SK-N-MC (cell line): Measurements from ENCODE around the gene NGEF.

Experiments
- DNase-seq: peaks from one replicate; pipeline ENCODE4 v3.0.0-alpha.2; 2011; ENCODE audit warnings: low read depth, low spot score
- H3K27ac ChIP-seq: fragments of 200-600 bp; sonication (generic); 2 replicates; pipeline ENCODE4 v1.5.1; 2016; ENCODE audit warnings: mixed run types
- H3K36me3 ChIP-seq: fragments of 200-600 bp; sonication (generic); 2 replicates; pipeline ENCODE4 v1.6.1; 2017; ENCODE audit warnings: antibody characterized with exemption, low read length, mixed read lengths; ENCODE audit not compliant: insufficient read depth
- H3K4me3 ChIP-seq: fragments of 200-600 bp; sonication (generic); 2 replicates; pipeline ENCODE4 v1.5.1; 2016
- H3K9ac ChIP-seq: fragments of 200-600 bp; sonication (generic); 2 replicates; pipeline ENCODE4 v1.8.0; 2017; ENCODE audit warnings: mixed run types, mixed read lengths; ENCODE audit not compliant: insufficient read length
- H3K9me3 ChIP-seq: fragments of 200-600 bp; sonication (generic); 2 replicates; pipeline ENCODE4 v1.6.1; 2017; ENCODE audit warnings: low read depth, mild to moderate bottlenecking, antibody characterized with exemption, low read length, moderate library complexity, mixed read lengths
- EZH2 ChIP-seq: fragments of 200-600 bp; sonication (generic); IDR thresholded peaks from one replicate; pipeline ENCODE4 v1.6.1; 2017; ENCODE audit warnings: antibody characterized with exemption
- FOXP2 ChIP-seq: optimal IDR thresholded peaks from 2 replicates; pipeline ENCODE3; 2011; ENCODE audit warnings: mild to moderate bottlenecking, moderate library complexity; ENCODE audit not compliant: insufficient read depth; ENCODE audit errors: extremely low read length, control extremely low read depth
- POLR2AphosphoS5 ChIP-seq: IDR thresholded peaks from 2 replicates; pipeline ENCODE4 v1.6.1; 2012; ENCODE audit warnings: mild to moderate bottlenecking, low read depth, low read length, borderline replicate concordance

NGEF gene

GRCh38 chr2:232900811-232901735 lies 112.0 kb downstream of the NGEF start:
- Histone ChIP-seq H3K9ac (no peak overlapping the region), H3K4me3 (no peak overlapping the region), H3K36me3 (no peaks in the 10 kb centered on the region; the same call in 1 of the 2 replicates), H3K9me3 (no peaks in the 10 kb centered on the region), H3K27ac (no peak overlapping the region)
- DNase-seq, result no peak
- TF ChIP-seq FOXP2 (no peak), POLR2AphosphoS5 (no peak), EZH2 (no peak)

DNA sequence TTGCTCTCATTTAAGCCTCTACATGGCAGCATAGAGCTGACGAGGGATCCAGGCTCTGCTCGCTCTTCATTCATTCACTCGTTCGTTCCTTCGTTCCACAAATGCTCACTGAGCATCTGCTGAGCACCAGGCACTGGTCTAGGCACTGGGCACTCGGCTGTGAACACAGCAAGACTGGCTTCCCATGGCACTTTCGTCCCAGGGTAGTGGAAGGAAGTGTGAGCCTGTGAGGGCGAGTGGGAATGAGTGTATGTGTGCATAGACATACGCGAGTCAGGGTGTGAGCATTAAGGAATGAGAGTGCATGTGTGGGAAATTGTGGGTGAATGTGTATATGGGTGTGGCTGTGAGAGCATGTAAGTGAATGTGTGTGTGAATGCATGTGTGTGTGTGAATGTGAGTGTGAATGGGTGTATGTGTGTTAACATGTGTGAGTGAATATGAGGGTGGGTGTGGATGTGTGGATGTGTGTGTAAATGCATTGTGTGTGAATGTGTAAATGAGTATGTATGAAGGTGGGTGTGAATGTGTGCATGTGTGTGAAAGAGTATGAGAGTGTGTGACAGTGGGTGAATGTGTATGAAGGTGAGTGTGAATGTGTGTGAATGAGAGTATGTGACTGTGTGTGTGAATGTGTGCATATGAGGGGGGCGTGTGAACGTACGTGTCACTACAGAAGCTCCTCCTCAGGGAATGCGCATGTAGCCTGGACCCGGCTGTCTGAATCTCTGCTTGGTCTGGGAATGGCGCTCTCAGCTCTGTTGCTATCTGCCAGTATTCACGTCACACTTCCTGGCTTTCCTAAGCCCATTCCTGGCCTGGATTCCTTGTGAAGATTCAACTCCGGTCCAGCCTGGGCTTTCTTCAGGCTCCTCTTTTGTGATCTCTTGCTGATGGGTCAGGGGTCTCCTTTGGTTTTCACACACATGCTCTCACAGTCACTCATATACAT lies 114.2 kb downstream of the NGEF start:
- no peak for TF ChIP-seq EZH2
- no peak for TF ChIP-seq POLR2AphosphoS5
- TF ChIP-seq FOXP2, result no peak
- H3K9ac ChIP-seq, result no peak overlapping the region
- H3K27ac ChIP-seq, result no peak overlapping the region

DNA sequence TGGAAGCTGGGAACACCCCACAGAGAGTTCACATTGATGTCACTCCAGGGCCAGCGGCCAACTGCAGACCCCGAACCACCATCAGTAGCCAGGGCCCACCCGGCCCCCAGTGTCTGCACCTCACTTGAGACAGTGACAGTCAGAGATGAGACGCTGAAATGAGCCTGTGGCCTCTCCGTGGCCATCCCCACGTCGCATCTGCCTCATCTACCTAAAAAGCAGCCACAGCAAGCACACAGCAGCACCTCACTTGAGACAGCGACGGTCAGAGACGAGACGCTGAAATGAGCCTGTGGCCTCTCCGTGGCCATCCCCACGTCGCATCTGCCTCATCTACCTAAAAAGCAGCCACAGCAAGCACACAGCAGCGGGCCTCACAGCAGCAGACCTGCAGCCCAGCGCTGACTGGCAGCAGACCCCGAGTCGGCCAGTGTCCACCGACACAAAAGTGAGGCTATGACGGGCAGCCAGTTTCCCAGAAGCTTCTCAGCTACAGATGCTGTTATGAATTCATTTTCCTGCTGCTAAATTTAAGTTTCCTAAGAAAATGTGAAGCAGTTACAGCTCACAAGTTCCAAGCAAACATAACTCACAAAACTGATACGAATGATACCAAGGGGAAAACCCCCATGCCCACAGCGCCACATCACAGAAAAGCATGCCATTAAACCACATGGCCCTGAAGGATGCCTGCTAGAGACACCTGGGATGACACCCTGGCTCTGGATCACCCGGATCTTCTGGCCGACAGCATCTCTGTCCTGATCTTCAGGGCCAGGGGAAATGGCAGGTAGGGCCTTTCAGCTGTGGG lies 115.3 kb downstream of the NGEF start:
- no peak overlapping the region for H3K4me3 ChIP-seq
- H3K27ac ChIP-seq, result no peak overlapping the region
- no peaks in the 10 kb centered on the region; the same call in 1 of the 2 replicates for H3K36me3 ChIP-seq
- DNase-seq, result no peak
- no peak overlapping the region for H3K9ac ChIP-seq
- no peaks in the 10 kb centered on the region for H3K9me3 ChIP-seq
- no peak for TF ChIP-seq FOXP2
- no peak for TF ChIP-seq POLR2AphosphoS5
- TF ChIP-seq EZH2, result no peak

More for the DNA sequence above, 114.2 kb downstream of the NGEF start:
- H3K4me3 ChIP-seq, result no peak overlapping the region
- no peak for DNase-seq
- H3K36me3 ChIP-seq, result no peaks in the 10 kb centered on the region; the same call in 1 of the 2 replicates
- H3K9me3 ChIP-seq, result no peaks in the 10 kb centered on the region

GRCh38 chr2:232896720-232897597 lies 116.1 kb downstream of the NGEF start:
- H3K9me3 ChIP-seq, result no peaks in the 10 kb centered on the region
- TF ChIP-seq EZH2 (no peak), POLR2AphosphoS5 (no peak), FOXP2 (no peak)

GRCh38 chr2:232896111-232896510 lies 116.9 kb downstream of the NGEF start:
- H3K9me3 ChIP-seq, result no peaks in the 10 kb centered on the region
- H3K9ac ChIP-seq, result no peak overlapping the region
- TF ChIP-seq FOXP2 (no peak), EZH2 (no peak), POLR2AphosphoS5 (no peak)
- no peak overlapping the region for H3K4me3 ChIP-seq
- no peaks in the 10 kb centered on the region; the same call in 1 of the 2 replicates for H3K36me3 ChIP-seq
- no peak overlapping the region for H3K27ac ChIP-seq
- no peak for DNase-seq

More at GRCh38 chr2:232896720-232897597, 116.1 kb downstream of the NGEF start:
- Histone ChIP-seq H3K4me3 (no peak overlapping the region), H3K9ac (no peak overlapping the region), H3K27ac (no peak overlapping the region), H3K36me3 (no peaks in the 10 kb centered on the region; the same call in 1 of the 2 replicates)
- DNase-seq, result no peak

GRCh38 chr2:232894746-232895145 lies 118.3 kb downstream of the NGEF start:
- no peak overlapping the region for H3K27ac ChIP-seq
- H3K4me3 ChIP-seq, result no peak overlapping the region
- H3K36me3 ChIP-seq, result no peaks in the 10 kb centered on the region; the same call in 1 of the 2 replicates
- H3K9ac ChIP-seq, result no peak overlapping the region
- no peak for DNase-seq
- no peaks in the 10 kb centered on the region for H3K9me3 ChIP-seq
- TF ChIP-seq FOXP2 (no peak), EZH2 (no peak), POLR2AphosphoS5 (no peak)

- Histone ChIP-seq H3K4me3 (no peak overlapping the region), H3K9me3 (no peaks in the 10 kb centered on the region), H3K27ac (no peak overlapping the region), H3K9ac (no peak overlapping the region), H3K36me3 (no peaks in the 10 kb centered on the region; the same call in 1 of the 2 replicates)
- no peak for TF ChIP-seq POLR2AphosphoS5
- no peak for TF ChIP-seq FOXP2
- no peak for TF ChIP-seq EZH2
- DNase-seq, result no peak
These were observed 118.8 kb downstream of the NGEF start for GRCh38 chr2:232894251-232894650.
